Measurements from ENCODE around the gene STEAP1B.
"Not testable (repeated sequence)": the region's sequence is repeated elsewhere in the genome, so short reads cannot be mapped to it uniquely, and the experiment has no call there.

STEAP1B gene

GRCh38 chr7:22496296-22496888, 3.6 kb downstream of the STEAP1B start:
- not testable (repeated sequence) for DNase-seq

DNA sequence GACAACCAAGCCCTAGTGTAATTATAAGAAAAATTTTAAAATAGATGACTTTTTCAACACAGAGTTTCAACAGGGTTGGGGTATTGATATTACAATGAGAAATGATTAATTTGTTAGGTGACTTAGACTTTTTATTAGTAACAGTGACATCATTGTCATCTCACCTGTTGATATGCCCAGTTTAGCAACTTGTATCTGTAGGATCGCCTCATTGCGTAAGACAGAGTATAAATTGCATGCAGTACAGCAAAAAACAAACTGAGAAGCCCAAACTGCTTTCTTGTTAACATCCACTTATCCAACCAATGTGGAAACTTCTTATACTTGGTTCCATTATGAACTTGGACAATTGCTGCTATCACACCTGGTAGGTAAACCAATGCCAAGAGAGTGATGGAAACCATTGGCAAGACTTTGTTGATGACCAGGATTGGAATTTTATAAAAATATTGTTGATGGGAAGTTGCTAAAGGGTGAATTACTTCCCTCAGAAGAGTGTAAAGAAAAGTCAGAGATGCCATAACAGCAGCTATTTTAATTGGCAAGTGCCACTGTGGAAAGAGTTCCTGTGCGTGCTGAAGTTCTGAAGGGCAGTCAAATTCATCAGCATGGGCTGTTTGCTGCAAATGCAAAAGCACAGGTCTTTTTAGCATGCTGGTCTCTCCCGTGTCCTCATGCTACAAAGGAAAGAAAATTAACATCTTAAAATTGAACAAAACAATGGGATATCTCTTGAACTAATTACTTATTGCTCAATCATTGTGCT, 6.6 kb downstream of the STEAP1B start:
- not testable (repeated sequence) for DNase-seq

- peak; percentile 65 for DNase-seq
These were observed 11.1 kb downstream of the STEAP1B start for GRCh38 chr7:22488643-22489462.

DNA sequence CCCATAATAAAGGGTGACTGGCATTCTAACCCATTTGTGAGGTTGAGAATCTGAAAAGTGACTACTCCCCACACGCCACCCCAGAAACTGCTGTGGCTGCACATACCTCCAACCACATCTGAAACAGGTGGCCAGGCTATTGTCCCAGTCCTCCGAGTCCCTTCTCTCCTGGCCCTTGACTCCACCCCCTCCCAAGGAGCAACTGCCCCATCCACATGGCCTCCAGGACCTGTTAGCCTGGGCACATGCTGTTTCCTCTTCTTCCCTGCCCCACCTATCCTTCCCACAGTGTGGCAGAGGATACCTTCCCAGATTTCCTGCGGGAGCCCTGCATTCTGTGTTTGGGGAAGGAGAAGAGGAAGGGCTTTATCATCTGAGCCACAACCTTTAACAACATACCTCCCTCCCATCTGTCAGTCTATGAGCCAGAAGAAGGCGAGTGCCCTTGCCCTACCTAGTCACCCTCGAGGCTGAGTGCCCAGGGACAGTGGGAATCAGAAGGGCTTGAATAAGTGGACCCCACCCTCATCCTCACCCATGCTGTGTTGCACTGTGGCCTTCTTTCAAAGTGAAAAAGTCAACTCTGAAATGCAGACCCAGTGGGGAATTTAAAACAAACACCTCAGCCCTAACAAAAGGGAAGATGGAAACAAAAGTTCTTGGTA, 11.9 kb downstream of the STEAP1B start:
- DNase-seq = no peak

GRCh38 chr7:22486597-22486996, 13.4 kb downstream of the STEAP1B start:
- no peak for DNase-seq

DNA sequence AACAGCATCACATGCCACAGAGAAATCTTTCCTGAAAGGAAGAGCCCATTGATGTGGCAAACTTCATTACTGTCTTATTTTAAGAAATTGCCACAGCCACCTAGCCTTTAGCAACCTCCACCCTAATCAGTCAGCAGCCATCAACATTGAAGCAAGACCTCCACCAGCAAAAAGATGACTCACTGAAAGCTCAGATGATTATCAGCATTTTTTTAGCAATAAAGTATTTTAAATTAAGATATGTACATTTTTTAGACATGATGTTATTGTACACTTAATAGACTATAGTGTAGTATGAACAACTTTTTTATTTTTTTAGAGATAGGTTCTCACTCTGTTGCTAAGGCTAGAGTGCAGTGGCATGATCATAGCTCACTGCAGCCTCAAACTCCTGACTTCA, 14.8 kb downstream of the STEAP1B start:
- no peak for DNase-seq

DNA sequence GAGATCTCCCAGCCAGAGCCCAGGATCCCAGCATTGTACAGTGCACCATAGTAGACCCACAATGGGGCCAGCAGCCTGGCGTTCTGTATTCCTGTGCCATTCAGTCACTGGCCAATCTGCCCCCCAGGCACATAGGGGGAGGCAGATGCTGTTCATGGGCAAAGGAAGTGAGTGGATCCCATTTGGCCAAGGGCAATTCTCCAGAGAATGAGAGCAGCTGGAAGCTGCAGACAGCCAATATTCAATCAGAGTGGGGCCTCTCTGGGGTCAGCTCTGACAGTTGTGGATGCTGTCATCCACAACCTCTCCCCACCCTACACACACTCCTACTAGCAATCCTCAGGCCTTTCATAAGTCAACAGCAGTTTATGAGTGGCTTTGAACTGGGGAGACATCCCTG, 17.5 kb downstream of the STEAP1B start:
- no peak for DNase-seq

GRCh38 chr7:22481726-22482125, 18.3 kb downstream of the STEAP1B start:
- no peak for DNase-seq

GRCh38 chr7:22480523-22481075, 19.4 kb downstream of the STEAP1B start:
- DNase-seq = no peak

- no peak for DNase-seq
These were observed 22.0 kb downstream of the STEAP1B start for GRCh38 chr7:22477876-22478450.

GRCh38 chr7:22477262-22477661, 22.7 kb downstream of the STEAP1B start:
- no peak for DNase-seq

GRCh38 chr7:22476824-22477223, 23.2 kb downstream of the STEAP1B start:
- no peak for DNase-seq

DNA sequence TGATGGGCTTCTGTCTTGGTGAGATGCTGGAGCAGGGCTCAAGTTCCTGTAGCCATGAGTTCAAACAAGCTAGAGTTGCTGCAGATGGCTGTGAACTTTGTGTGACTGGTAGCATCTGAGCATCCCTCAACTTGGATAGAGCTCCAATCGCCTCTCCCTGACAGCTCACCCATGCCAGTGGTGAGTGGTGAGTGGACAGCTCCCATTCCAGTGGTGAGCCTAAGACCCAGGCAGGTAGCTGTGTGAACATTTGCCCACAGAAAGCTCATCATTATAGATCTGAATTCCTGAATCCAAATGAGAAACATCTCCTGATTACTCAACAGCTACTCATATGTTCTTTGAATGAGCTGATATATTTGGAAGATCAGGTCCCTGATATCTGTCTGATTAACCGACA, 25.3 kb downstream of the STEAP1B start:
- DNase-seq = no peak

DNA sequence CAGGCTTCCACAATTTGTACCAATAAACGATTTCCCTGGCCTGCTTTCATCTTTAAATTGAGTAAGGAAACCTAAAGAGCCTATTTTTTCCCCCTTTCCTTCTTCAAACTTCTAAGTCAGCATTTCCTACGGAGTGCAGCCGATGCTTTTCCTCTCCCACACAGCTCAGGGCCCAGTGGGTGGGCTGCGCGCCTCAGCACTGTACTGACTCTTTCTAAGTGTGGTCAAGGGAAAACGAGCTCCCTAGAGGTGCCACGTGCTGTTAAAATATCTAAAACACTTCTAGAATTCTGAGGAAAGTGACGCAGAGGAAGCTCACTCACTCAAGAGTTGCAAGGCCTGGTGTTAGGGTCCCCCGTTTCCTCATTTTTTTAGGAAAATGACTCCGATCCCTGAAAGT, 29.0 kb downstream of the STEAP1B start:
- DNase-seq = no peak

GRCh38 chr7:22469371-22470143, 30.4 kb downstream of the STEAP1B start:
- no peak for DNase-seq

GRCh38 chr7:22468609-22469008, 31.4 kb downstream of the STEAP1B start:
- no peak for DNase-seq

- no peak for DNase-seq
These were observed 35.7 kb downstream of the STEAP1B start for GRCh38 chr7:22464299-22464698.

DNA sequence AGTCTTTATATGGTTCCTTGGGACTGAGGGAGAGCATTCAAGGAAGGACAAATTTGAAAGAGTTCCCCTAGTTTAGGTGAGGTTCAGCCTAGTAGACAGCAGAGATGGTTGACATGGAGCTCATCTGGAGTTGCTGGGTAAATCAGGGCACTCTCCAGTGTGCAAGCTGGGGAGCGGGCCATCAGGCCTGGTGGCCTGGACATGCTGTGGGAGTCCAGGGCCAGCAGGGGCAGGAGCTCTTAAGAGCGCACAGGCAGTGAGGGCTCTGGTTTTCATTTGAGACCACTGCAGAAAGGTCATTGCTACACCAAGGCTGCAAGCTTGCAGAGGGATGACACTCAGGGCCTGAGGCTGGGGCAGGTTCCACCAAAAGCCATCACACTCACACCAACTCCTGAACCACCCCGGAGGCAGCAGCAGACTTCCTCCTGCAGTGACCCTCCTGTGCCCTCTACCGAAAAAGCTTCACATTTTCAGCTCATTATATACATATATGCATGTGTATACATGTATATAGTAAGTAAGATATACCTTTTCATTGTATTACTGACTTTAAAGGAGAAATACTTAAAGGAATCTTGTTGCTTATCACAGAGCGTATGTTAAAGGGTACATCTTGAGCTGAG, 39.5 kb downstream of the STEAP1B start:
- DNase-seq = no peak

DNA sequence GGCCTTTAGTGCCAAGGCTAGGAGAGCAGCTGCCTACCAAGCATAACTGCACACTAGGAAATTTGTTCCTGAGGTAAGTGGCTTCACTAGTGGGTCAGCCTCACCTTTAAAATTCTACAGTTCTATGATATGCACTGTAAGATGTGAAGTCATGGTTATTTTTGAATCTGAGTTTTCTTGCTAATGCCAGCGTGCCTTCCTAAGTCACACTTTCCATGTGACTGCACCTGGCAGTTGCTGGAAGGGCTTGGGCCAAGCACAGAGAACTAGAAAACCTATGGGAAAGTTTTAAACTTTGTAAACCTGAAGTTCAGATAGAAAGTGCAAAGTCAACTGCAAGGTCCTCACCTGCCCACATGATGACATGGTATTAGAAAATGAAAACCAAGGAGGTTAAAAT, 42.5 kb downstream of the STEAP1B start:
- DNase-seq = no peak

- no peak for DNase-seq
These were observed 45.5 kb downstream of the STEAP1B start for GRCh38 chr7:22454446-22454845.

DNA sequence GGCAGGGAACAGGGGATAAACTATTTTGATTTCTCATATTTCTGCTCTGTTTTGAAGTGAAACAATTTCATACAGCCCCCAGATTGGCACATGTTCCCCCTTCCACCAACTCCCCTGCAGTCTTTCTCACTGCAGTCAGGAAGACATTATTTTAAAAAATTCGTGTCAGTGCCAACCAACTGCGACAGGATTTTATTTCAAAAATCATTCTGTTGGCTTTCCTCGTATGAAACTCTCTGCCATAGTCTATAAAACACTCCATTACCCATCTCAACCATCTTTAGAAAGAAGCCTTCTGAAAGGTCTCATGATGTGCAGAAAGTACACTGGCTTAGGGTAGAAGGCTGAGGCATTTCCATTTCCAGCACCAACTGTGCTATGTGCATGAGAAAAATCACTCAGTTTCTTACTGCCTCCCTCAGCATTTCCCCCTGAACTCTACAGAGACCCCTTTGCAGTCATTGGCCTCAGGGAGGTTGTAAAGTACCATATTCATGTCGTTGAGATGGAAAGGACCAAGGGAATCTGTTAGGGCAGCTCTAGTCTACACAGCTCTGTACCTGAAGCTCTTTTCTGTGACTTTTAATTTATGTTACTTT, 46.9 kb downstream of the STEAP1B start:
- no peak for DNase-seq

Measured in NCI-H2107 (cell line).